ENCODE results near the gene ANKRD29.
"Not testable (repeated sequence)": the region's sequence is repeated elsewhere in the genome, so short reads cannot be mapped to it uniquely, and the experiment has no call there.

ANKRD29 gene

DNA sequence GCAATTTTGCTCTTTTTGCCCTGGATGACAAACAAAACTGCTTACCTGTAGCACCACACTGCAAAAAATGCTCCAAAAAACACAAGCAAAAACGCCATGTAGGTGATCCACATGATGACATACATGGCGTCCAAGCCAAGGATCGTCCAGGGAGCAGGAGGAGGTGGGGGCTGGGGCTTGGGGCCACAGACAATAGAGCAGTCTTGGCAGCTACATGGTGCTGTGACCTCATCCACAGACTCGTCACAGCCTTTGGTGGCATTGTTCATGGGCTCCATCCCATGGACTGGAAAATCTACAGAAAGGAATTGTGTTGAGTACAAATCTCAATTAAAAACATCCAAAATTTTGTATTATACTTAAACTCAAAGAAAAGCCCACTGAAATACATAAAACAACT, 102.5 kb downstream of the ANKRD29 start:
- Histone ChIP-seq H3K4me1 (ENCODE audit: insufficient read depth, low read length, poor library complexity, severe bottlenecking) (no peaks in the 10 kb centered on the region), H2AFZ (ENCODE audit: low read length) (no peak overlapping the region), H3K4me2 (ENCODE audit: low read depth, low read length, poor library complexity, severe bottlenecking) (no peak overlapping the region), H3K27me3 (ENCODE audit: insufficient read depth, low read length, poor library complexity, severe bottlenecking) (no peaks in the 10 kb centered on the region), H3K9ac (ENCODE audit: low read depth, low read length, poor library complexity, severe bottlenecking) (no peak overlapping the region), H4K20me1 (ENCODE audit: insufficient read depth, low read length, poor library complexity, severe bottlenecking) (no peaks in the 10 kb centered on the region), H3K9me2 (replicated peaks; ENCODE audit: low read depth, low read length) (no peaks in the 10 kb centered on the region), H3F3A (ENCODE audit: low read depth) (no peaks in the 10 kb centered on the region), H3K4me3 (ENCODE audit: low read length, poor library complexity, severe bottlenecking) (no peak overlapping the region), H3K79me2 (ENCODE audit: insufficient read depth, low read length) (no peaks in the 10 kb centered on the region), H3K36me3 (ENCODE audit: insufficient read depth, low read length) (peaks cover 42% of the 10 kb centered on the region; the same call in 1 of the 2 replicates), H3K9me3 (ENCODE audit: insufficient read depth, low read depth, low read length) (no peaks in the 10 kb centered on the region)
- TF ChIP-seq EZH2phosphoT487 (IDR thresholded peaks at IDR 0.05; ENCODE audit: borderline replicate concordance), result no peak
- TF ChIP-seq CTCF (conservative IDR thresholded peaks at IDR 0.05; ENCODE audit: low read length), result no peak

- H3K27me3 ChIP-seq (ENCODE audit: insufficient read depth, low read length, poor library complexity, severe bottlenecking); H3K9me3 ChIP-seq (ENCODE audit: insufficient read depth, low read depth, low read length); H3K9ac ChIP-seq (ENCODE audit: low read depth, low read length, poor library complexity, severe bottlenecking); H3K9me2 ChIP-seq (replicated peaks; ENCODE audit: low read depth, low read length); H3K79me2 ChIP-seq (ENCODE audit: insufficient read depth, low read length); H4K20me1 ChIP-seq (ENCODE audit: insufficient read depth, low read length, poor library complexity, severe bottlenecking); H3K4me1 ChIP-seq (ENCODE audit: insufficient read depth, low read length, poor library complexity, severe bottlenecking); H2AFZ ChIP-seq (ENCODE audit: low read length); H3K4me2 ChIP-seq (ENCODE audit: low read depth, low read length, poor library complexity, severe bottlenecking); H3F3A ChIP-seq (ENCODE audit: low read depth); H3K4me3 ChIP-seq (ENCODE audit: low read length, poor library complexity, severe bottlenecking): not testable (repeated sequence)
- peaks cover 66% of the 10 kb centered on the region; the same call in 1 of the 2 replicates for H3K36me3 ChIP-seq (ENCODE audit: insufficient read depth, low read length)
Measured at GRCh38 chr18:23557511-23557910, 105.2 kb downstream of the ANKRD29 start.

DNA sequence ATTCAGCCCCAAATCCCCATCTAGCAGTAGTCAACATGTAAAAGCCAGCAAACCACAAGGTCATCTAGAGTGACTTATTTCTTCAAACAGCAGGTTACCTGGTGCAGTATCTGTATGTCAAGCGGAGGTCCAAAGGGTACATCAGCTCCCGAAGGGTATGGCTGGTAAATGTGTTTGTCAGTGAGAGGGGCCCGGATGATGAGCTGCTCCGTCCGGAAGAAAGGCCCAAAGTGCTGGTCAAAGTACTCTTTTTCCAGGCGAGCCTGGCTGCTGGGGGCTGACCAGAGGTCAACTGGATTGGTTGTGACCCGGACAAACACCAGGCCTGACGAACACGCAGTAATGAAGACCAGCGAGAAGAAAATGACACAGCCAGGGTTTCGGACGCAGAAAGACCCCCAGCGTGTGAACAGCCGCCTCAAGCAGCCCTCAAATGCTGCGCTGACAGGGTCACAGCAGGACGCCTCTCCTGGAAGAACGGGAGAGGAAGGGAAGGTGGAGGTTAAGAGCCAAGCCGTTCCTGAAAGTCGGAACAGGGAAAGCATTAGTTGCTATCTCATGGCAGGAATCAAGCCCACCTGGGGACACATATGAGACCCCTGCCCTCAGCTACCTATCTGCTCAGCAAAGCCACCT, 106.4 kb downstream of the ANKRD29 start:
- TF ChIP-seq EZH2phosphoT487 (IDR thresholded peaks at IDR 0.05; ENCODE audit: borderline replicate concordance) (no peak), CTCF (conservative IDR thresholded peaks at IDR 0.05; ENCODE audit: low read length) (no peak)
- Histone ChIP-seq H3F3A (ENCODE audit: low read depth) (no peaks in the 10 kb centered on the region), H3K79me2 (ENCODE audit: insufficient read depth, low read length) (no peaks in the 10 kb centered on the region), H4K20me1 (ENCODE audit: insufficient read depth, low read length, poor library complexity, severe bottlenecking) (no peaks in the 10 kb centered on the region), H3K27me3 (ENCODE audit: insufficient read depth, low read length, poor library complexity, severe bottlenecking) (no peaks in the 10 kb centered on the region), H3K9ac (ENCODE audit: low read depth, low read length, poor library complexity, severe bottlenecking) (no peak overlapping the region), H3K4me3 (ENCODE audit: low read length, poor library complexity, severe bottlenecking) (no peak overlapping the region), H3K9me3 (ENCODE audit: insufficient read depth, low read depth, low read length) (no peaks in the 10 kb centered on the region), H3K4me2 (ENCODE audit: low read depth, low read length, poor library complexity, severe bottlenecking) (no peak overlapping the region), H3K36me3 (ENCODE audit: insufficient read depth, low read length) (peaks cover 73% of the 10 kb centered on the region; the same call in 1 of the 2 replicates), H3K9me2 (replicated peaks; ENCODE audit: low read depth, low read length) (no peaks in the 10 kb centered on the region), H2AFZ (ENCODE audit: low read length) (no peak overlapping the region), H3K4me1 (ENCODE audit: insufficient read depth, low read length, poor library complexity, severe bottlenecking) (no peaks in the 10 kb centered on the region)

DNA sequence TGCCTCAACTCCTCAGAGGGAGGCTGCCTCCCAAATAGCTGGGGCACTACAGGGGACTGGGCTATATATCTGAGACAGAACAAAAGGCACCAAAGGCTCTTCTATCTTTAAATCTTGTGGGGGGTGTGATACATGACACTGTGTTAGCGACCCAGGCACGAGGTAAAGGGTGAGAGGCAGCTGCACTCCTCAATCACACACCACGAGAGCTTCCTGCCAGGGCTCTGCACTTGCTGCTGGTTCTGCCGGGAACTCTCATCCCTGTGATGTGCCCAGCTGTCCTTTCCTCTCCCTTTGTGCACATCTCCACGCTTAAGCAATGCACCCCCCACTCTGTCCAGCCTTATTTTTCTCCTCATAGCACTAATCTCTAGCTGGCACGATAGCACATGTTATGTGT, 108.8 kb downstream of the ANKRD29 start:
- Histone ChIP-seq H3K27me3 (ENCODE audit: insufficient read depth, low read length, poor library complexity, severe bottlenecking) (no peaks in the 10 kb centered on the region), H3K4me1 (ENCODE audit: insufficient read depth, low read length, poor library complexity, severe bottlenecking) (no peaks in the 10 kb centered on the region), H3K9me2 (replicated peaks; ENCODE audit: low read depth, low read length) (no peaks in the 10 kb centered on the region), H4K20me1 (ENCODE audit: insufficient read depth, low read length, poor library complexity, severe bottlenecking) (no peaks in the 10 kb centered on the region), H3K4me3 (ENCODE audit: low read length, poor library complexity, severe bottlenecking) (no peak overlapping the region), H2AFZ (ENCODE audit: low read length) (no peak overlapping the region), H3K9ac (ENCODE audit: low read depth, low read length, poor library complexity, severe bottlenecking) (no peak overlapping the region), H3K4me2 (ENCODE audit: low read depth, low read length, poor library complexity, severe bottlenecking) (no peak overlapping the region), H3K9me3 (ENCODE audit: insufficient read depth, low read depth, low read length) (no peaks in the 10 kb centered on the region), H3K79me2 (ENCODE audit: insufficient read depth, low read length) (no peaks in the 10 kb centered on the region), H3K36me3 (ENCODE audit: insufficient read depth, low read length) (peaks cover 67% of the 10 kb centered on the region; the same call in 1 of the 2 replicates), H3F3A (ENCODE audit: low read depth) (no peaks in the 10 kb centered on the region)
- TF ChIP-seq EZH2phosphoT487 (IDR thresholded peaks at IDR 0.05; ENCODE audit: borderline replicate concordance) (no peak), CTCF (conservative IDR thresholded peaks at IDR 0.05; ENCODE audit: low read length) (no peak)

Measured in Loucy (cell line).